HepG2 (cell line): ENCODE measurements around the gene ENPP1. TPM values are rescaled to one million over a fixed set of nuclear protein-coding genes. Genes with fewer than 3 reads are reported as not detected.
A peak's percentile ranks its signal among the peaks of the same experiment; 100 is the strongest.

Experiments used
- BCL3 ChIP-seq: sonication (generic); formaldehyde crosslinking; IDR thresholded peaks from 2 replicates; pipeline ENCODE4 v1.5.1; 2020; ENCODE audit warnings: mild to moderate bottlenecking, missing genetic modification reagents, moderate library complexity
- FLYWCH1 ChIP-seq: sonication (generic); formaldehyde crosslinking; IDR thresholded peaks from 2 replicates; pipeline ENCODE4 v1.8.1; 2023; ENCODE audit warnings: mild to moderate bottlenecking, missing genetic modification reagents
- FOXK2 ChIP-seq: fragments of 450-650 bp; IDR thresholded peaks from 2 replicates; pipeline ENCODE4 v1.6.1; 2016
- MEIS1 ChIP-seq: sonication (generic); formaldehyde crosslinking; IDR thresholded peaks from 2 replicates; pipeline ENCODE4 v1.9.0; 2021; ENCODE audit warnings: mild to moderate bottlenecking, missing genetic modification reagents, moderate library complexity, borderline replicate concordance
- NFE2 ChIP-seq: sonication (generic); formaldehyde crosslinking; IDR thresholded peaks from 2 replicates; pipeline ENCODE4 v1.4.0; 2020; ENCODE audit warnings: missing genetic modification reagents
- NRL ChIP-seq: sonication (generic); formaldehyde crosslinking; IDR thresholded peaks from 2 replicates; pipeline ENCODE4 v1.5.0; 2020; ENCODE audit warnings: missing genetic modification reagents, mild to moderate bottlenecking, moderate library complexity, borderline replicate concordance
- PAXIP1 ChIP-seq: sonication (generic); formaldehyde crosslinking; conservative IDR thresholded peaks from 2 replicates; pipeline ENCODE4 v1.4.0; 2020; ENCODE audit warnings: mild to moderate bottlenecking, missing genetic modification reagents, moderate library complexity
- RBM39 ChIP-seq: fragments of 200-400 bp; formaldehyde crosslinking; IDR thresholded peaks from one replicate; pipeline ENCODE4 v1.6.1; 2018; ENCODE audit warnings: antibody characterized with exemption, mild to moderate bottlenecking, low read depth, low read length; ENCODE audit not compliant: poor library complexity, severe bottlenecking
- RFXAP ChIP-seq: sonication (generic); formaldehyde crosslinking; IDR thresholded peaks from 2 replicates; pipeline ENCODE4 v1.4.0; 2020; ENCODE audit warnings: missing genetic modification reagents, borderline replicate concordance
- WIZ ChIP-seq: sonication (generic); formaldehyde crosslinking; IDR thresholded peaks from 2 replicates; pipeline ENCODE4 v1.5.1; 2020; ENCODE audit warnings: mild to moderate bottlenecking, missing genetic modification reagents
- ZBTB34 ChIP-seq: sonication (generic); formaldehyde crosslinking; IDR thresholded peaks from 2 replicates; pipeline ENCODE4 v1.8.0; 2022; ENCODE audit warnings: mild to moderate bottlenecking, missing genetic modification reagents
- ZNF224 ChIP-seq: sonication (generic); formaldehyde crosslinking; IDR thresholded peaks from 2 replicates; pipeline ENCODE4 v1.5.0; 2020; ENCODE audit warnings: mild to moderate bottlenecking, missing genetic modification reagents
- ZNF33B ChIP-seq: sonication (generic); formaldehyde crosslinking; IDR thresholded peaks from 2 replicates; pipeline ENCODE4 v1.5.1; 2020; ENCODE audit warnings: mild to moderate bottlenecking, missing genetic modification reagents
- ZNF430 ChIP-seq: sonication (generic); formaldehyde crosslinking; IDR thresholded peaks from 2 replicates; pipeline ENCODE4 v1.9.0; 2021; ENCODE audit warnings: mild to moderate bottlenecking, missing genetic modification reagents
- ZNF451 ChIP-seq: sonication (generic); formaldehyde crosslinking; IDR thresholded peaks from 2 replicates; pipeline ENCODE4 v1.5.0; 2020; ENCODE audit warnings: mild to moderate bottlenecking, missing genetic modification reagents
- ZNF598 ChIP-seq: sonication (generic); formaldehyde crosslinking; IDR thresholded peaks from 2 replicates; pipeline ENCODE4 v1.5.1; 2020; ENCODE audit warnings: mild to moderate bottlenecking, missing genetic modification reagents, borderline replicate concordance
- ZSCAN31 ChIP-seq: sonication (generic); formaldehyde crosslinking; IDR thresholded peaks from 2 replicates; pipeline ENCODE4 v1.5.0; 2020; ENCODE audit warnings: low read depth, mild to moderate bottlenecking, missing genetic modification reagents
- polyA plus RNA-seq, 8 experiments: library from polyadenylated mRNA; depleted of rRNA in 3 of 8; stranded (reverse) in 7 of 8; unstranded in 1 of 8; fragments of >200 nt; fragmentation: Illumina TruSeq in 4 of 8; extraction: Trizol in 4 of 8; gene quantifications; 2 replicates each; pipeline versions ENCODE4 v1.2.1 to v1.2.3, GENCODE V29; 2011 to 2016; ENCODE audit warnings: low read depth in 4 of 8, missing spikeins in 1 of 8, mixed read lengths in 1 of 8; ENCODE audit not compliant: insufficient read depth in 1 of 8
- total RNA-seq, 5 experiments: library from RNA; depleted of rRNA; stranded (reverse); fragments of >200 nt; fragmentation: Illumina TruSeq; extraction: Trizol; gene quantifications; 2 replicates each; pipeline ENCODE4 v1.2.3, GENCODE V29; 2016; ENCODE audit warnings: low read depth in 1 of 5
- TF ChIP-seq, protein P1 (sequence below): sonication (generic); formaldehyde crosslinking; conservative IDR thresholded peaks from 2 replicates; pipeline ENCODE4 v1.4.0; 2020; ENCODE audit warnings: missing genetic modification reagents
- TF ChIP-seq, protein P2 (sequence below): sonication (generic); formaldehyde crosslinking; IDR thresholded peaks from 2 replicates; pipeline ENCODE4 v1.9.0; 2022; ENCODE audit warnings: low read depth, missing genetic modification reagents

Gene ENPP1
- total and polyA plus RNA-seq, 2 of the 13 experiments (the other 11 are each of a cell fraction or from before 2014, with no cell fraction given): 56.5 to 160 TPM

DNA sequence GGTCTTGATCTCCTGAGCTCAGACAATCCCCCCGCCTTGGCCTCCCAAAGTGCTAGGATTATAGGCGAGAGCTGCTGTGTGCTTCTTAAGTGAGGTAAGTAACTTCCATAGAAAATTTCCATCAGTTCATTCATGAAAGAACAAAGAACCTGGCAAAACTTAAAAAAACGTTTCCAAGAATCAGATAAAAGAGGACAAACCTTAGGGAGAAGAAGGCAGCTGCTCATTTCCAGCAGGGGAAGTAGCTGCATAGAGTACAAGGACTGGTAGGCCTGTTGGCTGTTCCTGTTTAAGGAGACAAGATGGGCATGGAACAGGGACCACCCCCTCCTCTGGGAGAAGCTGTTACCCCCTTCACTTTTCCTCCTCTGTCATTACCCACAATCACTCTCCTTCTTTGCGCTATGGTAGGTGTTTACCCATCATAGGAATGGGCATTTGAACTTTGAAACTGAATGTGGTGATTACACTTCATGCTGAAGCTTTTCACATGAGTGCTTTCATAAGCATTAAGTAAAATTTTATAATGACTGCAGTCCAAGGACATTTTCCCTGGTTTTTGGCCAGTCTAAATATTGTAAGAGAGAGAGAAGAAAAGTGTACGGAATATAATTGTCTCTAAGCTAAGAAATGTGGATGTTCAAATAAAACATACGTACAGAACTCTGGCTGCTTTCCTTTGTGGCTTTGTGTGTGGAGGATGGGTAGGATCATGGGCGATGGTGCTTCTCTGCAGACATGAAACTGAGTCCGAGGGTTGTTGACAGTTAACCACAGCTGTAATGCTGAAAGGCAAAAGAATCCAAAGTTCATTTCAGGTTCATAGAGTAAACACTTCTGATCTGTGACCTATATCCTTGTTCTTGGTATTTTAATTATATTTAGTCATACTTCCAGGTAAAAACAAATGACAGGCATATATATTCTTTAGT is 86.9 kb downstream of the ENPP1 start (continued):
- TF ChIP-seq ZNF33B (CRISPR knock-in tag): no peak
- peak; percentile 95 for TF ChIP-seq FOXK2
- no peak for TF ChIP-seq FLYWCH1 (CRISPR knock-in tag)
- no peak for TF ChIP-seq WIZ
- TF ChIP-seq ZNF598 (CRISPR knock-in tag): no peak
- TF ChIP-seq, protein P1, sequence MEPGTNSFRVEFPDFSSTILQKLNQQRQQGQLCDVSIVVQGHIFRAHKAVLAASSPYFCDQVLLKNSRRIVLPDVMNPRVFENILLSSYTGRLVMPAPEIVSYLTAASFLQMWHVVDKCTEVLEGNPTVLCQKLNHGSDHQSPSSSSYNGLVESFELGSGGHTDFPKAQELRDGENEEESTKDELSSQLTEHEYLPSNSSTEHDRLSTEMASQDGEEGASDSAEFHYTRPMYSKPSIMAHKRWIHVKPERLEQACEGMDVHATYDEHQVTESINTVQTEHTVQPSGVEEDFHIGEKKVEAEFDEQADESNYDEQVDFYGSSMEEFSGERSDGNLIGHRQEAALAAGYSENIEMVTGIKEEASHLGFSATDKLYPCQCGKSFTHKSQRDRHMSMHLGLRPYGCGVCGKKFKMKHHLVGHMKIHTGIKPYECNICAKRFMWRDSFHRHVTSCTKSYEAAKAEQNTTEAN (CRISPR knock-in tag): 0 out of 2 replicates have a peak, but pooled peaks have one; percentile 49
- no peak for TF ChIP-seq NRL
- no peak for TF ChIP-seq BCL3 (CRISPR knock-in tag)
- no peak for TF ChIP-seq RFXAP (CRISPR knock-in tag)
- no peak; the same call in 1 of the 2 replicates for TF ChIP-seq ZNF451 (CRISPR knock-in tag)
- TF ChIP-seq ZNF224: no peak
- peak; percentile 83; the same call in 1 of the 2 replicates for TF ChIP-seq ZBTB34
- TF ChIP-seq ZNF430 (CRISPR knock-in tag): 0 out of 2 replicates have a peak, but pooled peaks have one; percentile 16
- no peak for TF ChIP-seq RBM39
- no peak; the same call in 1 of the 2 replicates for TF ChIP-seq MEIS1
- no peak for TF ChIP-seq NFE2 (CRISPR knock-in tag)
- TF ChIP-seq, protein P2, sequence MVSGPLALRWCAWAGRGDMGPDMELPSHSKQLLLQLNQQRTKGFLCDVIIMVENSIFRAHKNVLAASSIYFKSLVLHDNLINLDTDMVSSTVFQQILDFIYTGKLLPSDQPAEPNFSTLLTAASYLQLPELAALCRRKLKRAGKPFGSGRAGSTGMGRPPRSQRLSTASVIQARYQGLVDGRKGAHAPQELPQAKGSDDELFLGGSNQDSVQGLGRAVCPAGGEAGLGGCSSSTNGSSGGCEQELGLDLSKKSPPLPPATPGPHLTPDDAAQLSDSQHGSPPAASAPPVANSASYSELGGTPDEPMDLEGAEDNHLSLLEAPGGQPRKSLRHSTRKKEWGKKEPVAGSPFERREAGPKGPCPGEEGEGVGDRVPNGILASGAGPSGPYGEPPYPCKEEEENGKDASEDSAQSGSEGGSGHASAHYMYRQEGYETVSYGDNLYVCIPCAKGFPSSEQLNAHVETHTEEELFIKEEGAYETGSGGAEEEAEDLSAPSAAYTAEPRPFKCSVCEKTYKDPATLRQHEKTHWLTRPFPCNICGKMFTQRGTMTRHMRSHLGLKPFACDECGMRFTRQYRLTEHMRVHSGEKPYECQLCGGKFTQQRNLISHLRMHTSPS (CRISPR knock-in tag): peak; percentile 89
- no peak; the same call in 1 of the 2 replicates for TF ChIP-seq ZSCAN31 (CRISPR knock-in tag)
- peak; percentile 100 for TF ChIP-seq PAXIP1 (CRISPR knock-in tag)
